K562 (cell line): ENCODE measurements around the gene BLCAP. TPM values are rescaled to one million over a fixed set of nuclear protein-coding genes. Genes with fewer than 3 reads are reported as not detected.

Source experiments
- BCLAF1 ChIP-seq, 2 experiments: fragments of 450-650 bp in 1 of 2; IDR thresholded peaks; 2 replicates each; pipeline ENCODE4 v1.6.1; 2011 to 2017; ENCODE audit warnings: low read depth in 2 of 2, antibody characterized with exemption in 1 of 2, borderline replicate concordance in 1 of 2, low read length in 1 of 2, mild to moderate bottlenecking in 1 of 2, mixed read lengths in 1 of 2; ENCODE audit not compliant: control insufficient read depth in 1 of 2
- CREBBP ChIP-seq: IDR thresholded peaks from one replicate; pipeline ENCODE4 v1.6.1; 2012; ENCODE audit warnings: low read depth, mild to moderate bottlenecking, control low read depth, inconsistent platforms, low read length
- DIDO1 ChIP-seq: fragments of 450-650 bp; IDR thresholded peaks from 2 replicates; pipeline ENCODE4 v1.6.1; 2016; ENCODE audit warnings: low read depth, missing biosample characterization, missing genetic modification characterization
- DNMT1 ChIP-seq: fragments of 450-650 bp; IDR thresholded peaks from 2 replicates; pipeline ENCODE4 v1.6.1; 2016; ENCODE audit warnings: antibody characterized with exemption, mild to moderate bottlenecking
- JUNB ChIP-seq: fragments of 450-650 bp; formaldehyde crosslinking; conservative IDR thresholded peaks from 2 replicates; pipeline ENCODE4 v1.4.0; 2020; ENCODE audit warnings: mild to moderate bottlenecking
- KAT8 ChIP-seq: fragments of 450-650 bp; IDR thresholded peaks from 2 replicates; pipeline ENCODE4 v1.6.1; 2016; ENCODE audit warnings: low read depth, mild to moderate bottlenecking
- MLX ChIP-seq, 2 experiments: fragments of 450-650 bp in 1 of 2; sonication (generic) in 1 of 2; formaldehyde crosslinking; conservative IDR thresholded peaks; 2 replicates each; pipeline versions ENCODE4 v1.4.0 to v1.8.1; 2020 to 2022; ENCODE audit warnings: mild to moderate bottlenecking in 1 of 2, missing genetic modification reagents in 1 of 2
- MTF1 ChIP-seq: fragments of 250-450 bp; sonication (Bioruptor Pico); IDR thresholded peaks from 2 replicates; pipeline ENCODE4 v1.9.0; 2021; ENCODE audit warnings: moderate library complexity, mild to moderate bottlenecking, inconsistent platforms, borderline replicate concordance
- PHF20 ChIP-seq: fragments of 450-650 bp; IDR thresholded peaks from 2 replicates; pipeline ENCODE4 v1.6.1; 2018; ENCODE audit not compliant: partially characterized antibody
- POLR3G ChIP-seq: IDR thresholded peaks from 2 replicates; pipeline ENCODE4 v1.6.1; 2011; ENCODE audit not compliant: insufficient read length, insufficient replicate concordance; ENCODE audit errors: extremely low read depth
- RAD21 ChIP-seq, 2 experiments: fragments of 250-450 bp in 1 of 2; fragments of 450-650 bp in 1 of 2; sonication (Bioruptor Pico) in 1 of 2; formaldehyde crosslinking in 1 of 2; IDR thresholded peaks in 1 of 2; conservative IDR thresholded peaks in 1 of 2; 2 replicates each; pipeline versions ENCODE4 v1.4.0 to v1.8.0; 2020 to 2022; ENCODE audit warnings: mild to moderate bottlenecking in 2 of 2, moderate library complexity in 1 of 2
- RNF2 ChIP-seq: sonication (generic); IDR thresholded peaks from 2 replicates; pipeline ENCODE4 v1.6.1; 2016
- SREBF1 ChIP-seq: fragments of 150-350 bp; IDR thresholded peaks from 2 replicates; pipeline ENCODE4 v1.6.1; 2014; ENCODE audit warnings: antibody characterized with exemption, low read depth, low read length, borderline replicate concordance
- TCF7 ChIP-seq: sonication (generic); IDR thresholded peaks from 2 replicates; pipeline ENCODE4 v1.6.1; 2016; ENCODE audit warnings: antibody characterized with exemption, borderline replicate concordance
- ZKSCAN3 ChIP-seq: fragments of 250-450 bp; sonication (Bioruptor Pico); IDR thresholded peaks from 2 replicates; pipeline ENCODE4 v1.4.0; 2020
- ZNF239 ChIP-seq: fragments of 250-450 bp; sonication (Bioruptor Pico); IDR thresholded peaks from 2 replicates; pipeline ENCODE4 v1.4.0; 2020; ENCODE audit warnings: mild to moderate bottlenecking
- polyA plus RNA-seq, 8 experiments: library from polyadenylated mRNA; depleted of rRNA in 4 of 8; stranded (reverse) in 5 of 8; unstranded in 3 of 8; fragments of >200 nt; fragmentation: Nextera tagmentation in 2 of 8; fragmentation: Illumina TruSeq in 1 of 8; extraction: Ambion mirVana in 2 of 8; extraction: Trizol in 1 of 8; gene quantifications; 2 replicates each; pipeline versions ENCODE4 v1.2.1 to v1.2.3, GENCODE V29; 2011 to 2014; ENCODE audit warnings: inconsistent platforms in 1 of 8, missing spikeins in 1 of 8
- total RNA-seq, 7 experiments: library from RNA; depleted of rRNA in 6 of 7; stranded (reverse); fragments of >200 nt in 6 of 7; fragmentation: Illumina TruSeq in 2 of 7; extraction: Trizol in 2 of 7; gene quantifications; 2 replicates each; pipeline versions ENCODE4 v1.2.1 to v1.2.3, GENCODE V29; 2011 to 2021; ENCODE audit warnings: low replicate concordance in 1 of 7
- TF ChIP-seq, protein P1 (sequence below): fragments of 250-450 bp; sonication (Bioruptor Pico); IDR thresholded peaks from 2 replicates; pipeline ENCODE4 v1.4.0; 2020; ENCODE audit warnings: mild to moderate bottlenecking, moderate library complexity
- TF ChIP-seq, protein P2 (sequence below): fragments of 450-650 bp; IDR thresholded peaks from 2 replicates; pipeline ENCODE4 v1.6.1; 2018; ENCODE audit not compliant: partially characterized antibody

Gene BLCAP
- total and polyA plus RNA-seq, 9 of the 15 experiments (the other 6 are each of a cell fraction or from before 2014, with no cell fraction given) = 16.9 to 41.5 (median 27.6) TPM

DNA sequence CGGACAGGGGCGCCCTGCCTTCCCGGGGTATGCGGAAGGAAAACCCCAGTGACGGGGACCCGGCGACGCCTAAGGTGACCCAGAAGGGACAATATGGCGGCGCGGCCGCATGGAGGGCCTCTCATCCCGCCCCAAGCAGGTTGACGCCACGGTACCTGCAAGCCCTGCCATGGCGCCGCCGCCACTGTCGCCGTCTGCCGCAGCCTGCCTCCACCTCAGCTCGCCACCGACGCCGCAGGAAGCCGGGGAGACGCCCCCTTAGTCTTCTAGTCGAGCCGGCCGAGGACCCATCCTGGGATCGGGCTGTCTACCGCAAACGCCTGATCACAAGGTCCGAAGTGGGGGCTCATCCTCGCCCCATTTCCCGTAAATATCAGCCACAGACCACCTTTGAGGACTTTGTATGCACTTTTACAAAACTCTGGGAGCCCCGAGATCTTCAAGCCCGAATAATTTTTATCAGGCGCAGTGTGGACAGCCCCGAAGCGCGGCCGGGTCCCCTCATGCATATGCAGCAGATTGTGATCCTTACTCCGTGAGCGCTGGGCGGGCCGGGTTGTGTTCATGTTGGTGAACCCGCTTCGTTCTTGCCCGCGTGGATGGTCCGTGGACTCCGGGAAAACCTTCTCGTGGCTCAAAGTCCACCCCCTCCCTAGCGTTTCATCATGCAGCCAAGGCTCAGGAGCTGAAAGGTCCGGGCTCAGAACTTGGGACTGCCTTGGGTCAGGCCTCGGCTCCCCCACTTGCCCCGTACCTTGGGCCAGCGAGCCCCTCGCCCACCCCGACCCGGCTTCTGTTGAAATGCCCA is at the start of gene BLCAP (continued):
- TF ChIP-seq, protein P1, sequence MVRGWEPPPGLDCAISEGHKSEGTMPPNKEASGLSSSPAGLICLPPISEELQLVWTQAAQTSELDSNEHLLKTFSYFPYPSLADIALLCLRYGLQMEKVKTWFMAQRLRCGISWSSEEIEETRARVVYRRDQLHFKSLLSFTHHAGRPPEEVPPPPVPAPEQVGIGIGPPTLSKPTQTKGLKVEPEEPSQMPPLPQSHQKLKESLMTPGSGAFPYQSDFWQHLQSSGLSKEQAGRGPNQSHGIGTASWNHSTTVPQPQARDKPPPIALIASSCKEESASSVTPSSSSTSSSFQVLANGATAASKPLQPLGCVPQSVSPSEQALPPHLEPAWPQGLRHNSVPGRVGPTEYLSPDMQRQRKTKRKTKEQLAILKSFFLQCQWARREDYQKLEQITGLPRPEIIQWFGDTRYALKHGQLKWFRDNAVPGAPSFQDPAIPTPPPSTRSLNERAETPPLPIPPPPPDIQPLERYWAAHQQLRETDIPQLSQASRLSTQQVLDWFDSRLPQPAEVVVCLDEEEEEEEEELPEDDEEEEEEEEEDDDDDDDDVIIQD = no peak
- TF ChIP-seq KAT8 (no peak), SREBF1 (no peak), DNMT1 (no peak), MLX (CRISPR knock-in tag; conservative IDR thresholded peaks at IDR 0.05) (no peak), POLR3G (no peak), PHF20 (peak; percentile 58), RNF2 (0 out of 2 replicates have a peak, but pooled peaks have one; percentile 6), RAD21 (CRISPR knock-in tag; conservative IDR thresholded peaks at IDR 0.05 in 1 of 2, IDR thresholded peaks at IDR 0.05 in 1 of 2) (no peak), CREBBP (no peak), BCLAF1 (IDR thresholded peaks at IDR 0.05; ENCODE audit: borderline replicate concordance in 1 of 2, control insufficient read depth in 1 of 2, low read depth in 2 of 2, low read length in 1 of 2) (no peak), ZKSCAN3 (CRISPR knock-in tag) (no peak), ZNF239 (CRISPR knock-in tag) (no peak), JUNB (CRISPR knock-in tag) (no peak), DIDO1 (peak; percentile 32; the same call in 1 of the 2 replicates), TCF7 (no peak), MTF1 (no peak)
- TF ChIP-seq, protein P2, sequence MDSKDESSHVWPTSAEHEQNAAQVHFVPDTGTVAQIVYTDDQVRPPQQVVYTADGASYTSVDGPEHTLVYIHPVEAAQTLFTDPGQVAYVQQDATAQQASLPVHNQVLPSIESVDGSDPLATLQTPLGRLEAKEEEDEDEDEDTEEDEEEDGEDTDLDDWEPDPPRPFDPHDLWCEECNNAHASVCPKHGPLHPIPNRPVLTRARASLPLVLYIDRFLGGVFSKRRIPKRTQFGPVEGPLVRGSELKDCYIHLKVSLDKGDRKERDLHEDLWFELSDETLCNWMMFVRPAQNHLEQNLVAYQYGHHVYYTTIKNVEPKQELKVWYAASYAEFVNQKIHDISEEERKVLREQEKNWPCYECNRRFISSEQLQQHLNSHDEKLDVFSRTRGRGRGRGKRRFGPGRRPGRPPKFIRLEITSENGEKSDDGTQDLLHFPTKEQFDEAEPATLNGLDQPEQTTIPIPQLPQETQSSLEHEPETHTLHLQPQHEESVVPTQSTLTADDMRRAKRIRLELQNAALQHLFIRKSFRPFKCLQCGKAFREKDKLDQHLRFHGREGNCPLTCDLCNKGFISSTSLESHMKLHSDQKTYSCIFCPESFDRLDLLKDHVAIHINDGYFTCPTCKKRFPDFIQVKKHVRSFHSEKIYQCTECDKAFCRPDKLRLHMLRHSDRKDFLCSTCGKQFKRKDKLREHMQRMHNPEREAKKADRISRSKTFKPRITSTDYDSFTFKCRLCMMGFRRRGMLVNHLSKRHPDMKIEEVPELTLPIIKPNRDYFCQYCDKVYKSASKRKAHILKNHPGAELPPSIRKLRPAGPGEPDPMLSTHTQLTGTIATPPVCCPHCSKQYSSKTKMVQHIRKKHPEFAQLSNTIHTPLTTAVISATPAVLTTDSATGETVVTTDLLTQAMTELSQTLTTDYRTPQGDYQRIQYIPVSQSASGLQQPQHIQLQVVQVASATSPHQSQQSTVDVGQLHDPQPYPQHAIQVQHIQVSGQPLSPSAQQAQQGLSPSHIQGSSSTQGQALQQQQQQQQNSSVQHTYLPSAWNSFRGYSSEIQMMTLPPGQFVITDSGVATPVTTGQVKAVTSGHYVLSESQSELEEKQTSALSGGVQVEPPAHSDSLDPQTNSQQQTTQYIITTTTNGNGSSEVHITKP = peak; percentile 25
